Neural progenitor cell (in vitro differentiated cells): ENCODE measurements around the gene TCF7L1. TPM values are rescaled to one million over a fixed set of nuclear protein-coding genes. Genes with fewer than 3 reads are reported as not detected.

Source experiments
- DNase-seq: peaks from one replicate; pipeline ENCODE4 v3.0.0-alpha.2; 2016; ENCODE audit warnings: low spot score
- H2AFZ ChIP-seq: fragments of 200-600 bp; sonication (generic); replicated peaks from 2 replicates; pipeline ENCODE4 v1.6.1; 2016; ENCODE audit warnings: antibody characterized with exemption
- H3F3A ChIP-seq: fragments of 200-600 bp; sonication (generic); 2 replicates; pipeline ENCODE4 v1.6.1; 2016; ENCODE audit warnings: antibody characterized with exemption, low read depth
- H3K27ac ChIP-seq: fragments of 200-600 bp; sonication (generic); 2 replicates; pipeline ENCODE4 v1.5.1; 2016; ENCODE audit warnings: mild to moderate bottlenecking
- H3K27me3 ChIP-seq: fragments of 200-600 bp; sonication (generic); 2 replicates; pipeline ENCODE4 v1.6.1; 2016; ENCODE audit warnings: mild to moderate bottlenecking, moderate library complexity
- H3K36me3 ChIP-seq: fragments of 200-600 bp; sonication (generic); 2 replicates; pipeline ENCODE4 v1.5.1; 2016
- H3K4me1 ChIP-seq: fragments of 200-600 bp; sonication (generic); 2 replicates; pipeline ENCODE4 v1.6.1; 2016; ENCODE audit warnings: mixed run types
- H3K4me2 ChIP-seq: fragments of 200-600 bp; sonication (generic); 2 replicates; pipeline ENCODE4 v1.6.1; 2016
- H3K4me3 ChIP-seq: fragments of 200-600 bp; sonication (generic); 2 replicates; pipeline ENCODE4 v1.5.1; 2016
- H3K79me2 ChIP-seq: fragments of 200-600 bp; sonication (generic); 2 replicates; pipeline ENCODE4 v1.6.1; 2016; ENCODE audit warnings: low read depth
- H3K9ac ChIP-seq: fragments of 200-600 bp; sonication (generic); 2 replicates; pipeline ENCODE4 v1.6.1; 2016
- H3K9me3 ChIP-seq: fragments of 200-600 bp; sonication (generic); 2 replicates; pipeline ENCODE4 v1.5.1; 2016; ENCODE audit warnings: low read depth
- H4K20me1 ChIP-seq: fragments of 200-600 bp; sonication (generic); 2 replicates; pipeline ENCODE4 v1.6.1; 2016; ENCODE audit warnings: low read depth
- H3K27ac Mint-ChIP-seq: 3 replicates; pipeline ENCODE4 v1.8.0; 2021; ENCODE audit warnings: mixed read lengths
- H3K27me3 Mint-ChIP-seq: 2 replicates; pipeline ENCODE4 v1.8.0; 2022; ENCODE audit warnings: low read depth, mild to moderate bottlenecking, inconsistent platforms, moderate library complexity, mixed read lengths; ENCODE audit not compliant: insufficient read depth
- H3K36me3 Mint-ChIP-seq: 3 replicates; pipeline ENCODE4 v1.8.0; 2021; ENCODE audit warnings: mixed read lengths
- H3K4me1 Mint-ChIP-seq: 3 replicates; pipeline ENCODE4 v1.8.0; 2021; ENCODE audit warnings: mixed read lengths
- H3K4me3 Mint-ChIP-seq: 3 replicates; pipeline ENCODE4 v1.8.0; 2021; ENCODE audit warnings: mild to moderate bottlenecking, moderate library complexity, mixed read lengths
- H3K9me3 Mint-ChIP-seq: 3 replicates; pipeline ENCODE4 v1.8.0; 2020; ENCODE audit warnings: mixed read lengths
- CTCF ChIP-seq: fragments of 200-600 bp; sonication (generic); IDR thresholded peaks from 2 replicates; pipeline ENCODE4 v1.5.1; 2017; ENCODE audit warnings: antibody characterized with exemption, mild to moderate bottlenecking
- EZH2 ChIP-seq: fragments of 200-600 bp; sonication (generic); IDR thresholded peaks from 2 replicates; pipeline ENCODE4 v1.6.1; 2017; ENCODE audit warnings: antibody characterized with exemption, mild to moderate bottlenecking, moderate library complexity
- EZH2phosphoT487 ChIP-seq: fragments of 200-600 bp; sonication (generic); IDR thresholded peaks from 2 replicates; pipeline ENCODE4 v1.6.1; 2017; ENCODE audit warnings: antibody characterized with exemption
- total RNA-seq: library from RNA; depleted of rRNA; stranded (reverse); fragments of >200 nt; gene quantifications from 2 replicates; pipeline ENCODE4 v1.2.3, GENCODE V29; 2015; ENCODE audit warnings: low replicate concordance

TCF7L1 gene
- total RNA-seq, 1 donor from 2014 or later = 1.0 TPM

GRCh38 chr2:85137156-85137555, 4.0 kb downstream of the TCF7L1 start:
- H4K20me1 ChIP-seq = peaks cover 70% of the 10 kb centered on the region
- Mint-ChIP-seq H3K9me3 (no peaks in the 10 kb centered on the region), H3K36me3 (peaks cover 32% of the 10 kb centered on the region), H3K4me3 (no peak overlapping the region), H3K4me1 (peaks cover 26% of the 10 kb centered on the region), H3K27me3 (peaks cover 8% of the 10 kb centered on the region), H3K27ac (no peak overlapping the region)
- DNase-seq = no peak
- TF ChIP-seq CTCF (no peak), EZH2phosphoT487 (no peak), EZH2 (no peak)
- H3K36me3 ChIP-seq = no peaks in the 10 kb centered on the region
- H2AFZ ChIP-seq = no peak overlapping the region
- H3K27me3 ChIP-seq = peaks cover 27% of the 10 kb centered on the region
- no peak overlapping the region for H3K4me3 ChIP-seq
- H3K4me1 ChIP-seq = peaks cover 23% of the 10 kb centered on the region
- no peaks in the 10 kb centered on the region for H3K9me3 ChIP-seq
- no peak overlapping the region for H3K9ac ChIP-seq
- H3F3A ChIP-seq = peaks cover 39% of the 10 kb centered on the region
- H3K79me2 ChIP-seq = peaks cover 55% of the 10 kb centered on the region
- no peak overlapping the region for H3K27ac ChIP-seq
- H3K4me2 ChIP-seq = no peak overlapping the region

DNA sequence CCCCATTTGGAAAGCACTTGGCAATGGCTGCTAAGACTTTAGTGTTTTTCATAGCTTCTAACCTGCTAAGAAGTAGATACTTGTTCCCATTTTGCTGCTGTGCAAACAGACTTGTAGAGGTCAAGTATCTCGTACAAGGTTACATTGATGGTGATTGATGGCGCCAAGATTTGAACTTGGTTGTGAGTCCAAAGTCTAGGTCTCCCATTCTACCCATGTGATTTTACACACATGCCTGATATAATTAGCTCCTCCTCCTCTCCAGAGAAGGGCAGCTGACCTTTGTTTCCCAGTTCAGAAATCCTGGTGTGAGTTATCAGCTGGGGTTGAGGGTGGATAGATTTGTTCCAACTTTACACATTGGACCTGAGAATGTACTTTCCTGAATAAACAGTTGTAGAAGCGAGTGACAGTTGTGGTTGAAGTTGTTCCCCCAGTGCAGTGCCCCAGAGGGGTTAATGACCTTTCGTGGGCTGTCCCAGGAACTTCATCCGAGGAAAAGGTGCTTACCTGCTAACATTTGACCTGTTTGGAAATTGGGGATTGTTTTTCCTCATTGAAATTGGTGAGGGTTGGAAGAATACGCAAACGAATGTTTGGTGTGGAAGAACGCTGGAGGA, 10.4 kb downstream of the TCF7L1 start:
- TF ChIP-seq EZH2 (no peak), CTCF (no peak), EZH2phosphoT487 (no peak)
- Histone ChIP-seq H3K79me2 (peaks cover 56% of the 10 kb centered on the region), H3K27me3 (no peaks in the 10 kb centered on the region), H3K36me3 (no peaks in the 10 kb centered on the region), H3K4me1 (no peaks in the 10 kb centered on the region), H3K4me2 (no peak overlapping the region), H3K4me3 (no peak overlapping the region), H3F3A (no peaks in the 10 kb centered on the region), H2AFZ (no peak overlapping the region), H3K27ac (no peak overlapping the region), H4K20me1 (peaks cover 41% of the 10 kb centered on the region), H3K9me3 (no peaks in the 10 kb centered on the region), H3K9ac (no peak overlapping the region)
- Mint-ChIP-seq H3K4me3 (no peak overlapping the region), H3K27me3 (no peaks in the 10 kb centered on the region), H3K9me3 (no peaks in the 10 kb centered on the region), H3K4me1 (peaks cover 7% of the 10 kb centered on the region), H3K36me3 (peaks cover 30% of the 10 kb centered on the region), H3K27ac (no peak overlapping the region)
- DNase-seq = no peak

DNA sequence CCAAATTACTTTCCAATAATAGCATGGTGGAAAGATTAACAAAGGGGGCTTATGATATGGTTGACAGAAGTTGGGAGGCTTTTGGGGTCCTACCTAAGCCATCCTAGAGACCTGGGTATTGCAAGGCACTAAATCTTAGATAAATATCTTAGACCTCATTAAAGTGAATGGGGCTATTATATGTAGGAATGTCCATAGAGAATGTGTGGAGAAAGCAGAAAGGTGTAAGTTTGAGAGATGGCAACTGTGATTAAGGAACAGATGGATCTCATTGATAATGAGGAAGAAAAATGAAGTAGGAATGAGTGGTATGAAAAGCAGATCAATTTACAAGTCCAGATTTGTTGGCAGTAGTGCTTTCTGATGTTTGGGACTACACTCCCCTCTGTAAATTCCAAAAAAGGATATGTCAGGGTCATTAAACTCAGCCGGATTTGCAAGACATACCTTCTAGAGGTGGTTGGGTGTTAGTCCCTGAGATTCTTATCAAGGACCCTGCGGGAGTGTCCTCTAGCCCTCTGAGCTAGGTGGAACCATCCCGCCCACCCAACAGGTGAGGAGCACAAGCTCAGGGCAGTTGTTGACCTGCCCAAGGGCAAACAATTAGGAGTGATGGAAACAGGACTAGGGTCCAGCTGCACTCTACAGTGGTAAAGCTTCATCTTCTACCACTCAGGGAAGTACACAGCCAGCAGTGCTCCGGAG, 12.1 kb downstream of the TCF7L1 start:
- peaks cover 24% of the 10 kb centered on the region for H3K36me3 Mint-ChIP-seq
- TF ChIP-seq EZH2phosphoT487 (no peak), CTCF (no peak), EZH2 (no peak)
- H3K4me1 Mint-ChIP-seq = peaks cover 7% of the 10 kb centered on the region

More for the DNA sequence above, 12.1 kb downstream of the TCF7L1 start:
- peaks cover 3% of the 10 kb centered on the region for H3F3A ChIP-seq
- no peaks in the 10 kb centered on the region for H3K36me3 ChIP-seq
- no peak overlapping the region for H2AFZ ChIP-seq
- no peaks in the 10 kb centered on the region for H3K4me1 ChIP-seq
- H3K27me3 ChIP-seq = no peaks in the 10 kb centered on the region
- peaks cover 51% of the 10 kb centered on the region for H3K79me2 ChIP-seq
- DNase-seq = no peak
- no peaks in the 10 kb centered on the region for H3K9me3 Mint-ChIP-seq
- H3K4me3 Mint-ChIP-seq = no peak overlapping the region
- H4K20me1 ChIP-seq = peaks cover 25% of the 10 kb centered on the region
- no peaks in the 10 kb centered on the region for H3K9me3 ChIP-seq
- peaks cover 3% of the 10 kb centered on the region for H3K27me3 Mint-ChIP-seq
- no peak overlapping the region for H3K27ac ChIP-seq
- no peak overlapping the region for H3K4me3 ChIP-seq
- no peak overlapping the region for H3K27ac Mint-ChIP-seq
- H3K4me2 ChIP-seq = no peak overlapping the region
- no peak overlapping the region for H3K9ac ChIP-seq
